Effector memory CD8-positive, alpha-beta T cell (primary cell): ENCODE results near the gene IARS2.
"Not testable (repeated sequence)": the region's sequence is repeated elsewhere in the genome, so short reads cannot be mapped to it uniquely, and the experiment has no call there.

Source experiments
- ATAC-seq: fragments of 150-1000 bp; cut with Tn5 transposase; replicated peaks from 2 replicates; pipeline ENCODE4 v1.10.0; 2021; ENCODE audit warnings: mild to moderate bottlenecking, moderate library complexity
- DNase-seq, 3 experiments: peaks; one replicate each; pipeline ENCODE4 v3.0.0; 2021
- H3K27ac Mint-ChIP-seq, 2 donors: one replicate each; pipeline ENCODE4 v1.8.0; 2022; ENCODE audit warnings: mild to moderate bottlenecking in 2 of 2, mixed read lengths in 2 of 2, moderate library complexity in 2 of 2
- H3K27me3 Mint-ChIP-seq, 2 donors: one replicate each; pipeline ENCODE4 v1.8.0; 2022; ENCODE audit warnings: mixed read lengths in 2 of 2
- H3K36me3 Mint-ChIP-seq: one replicate; pipeline ENCODE4 v1.8.0; 2022; ENCODE audit warnings: mild to moderate bottlenecking, moderate library complexity, mixed read lengths; ENCODE audit not compliant: insufficient read depth
- H3K4me1 Mint-ChIP-seq, 2 donors: one replicate each; pipeline ENCODE4 v1.8.0; 2022; ENCODE audit warnings: low read depth in 2 of 2, mixed read lengths in 2 of 2
- H3K4me3 Mint-ChIP-seq, 2 donors: one replicate each; pipeline ENCODE4 v1.8.0; 2022; ENCODE audit warnings: mild to moderate bottlenecking in 2 of 2, mixed read lengths in 2 of 2, moderate library complexity in 2 of 2
- H3K9me3 Mint-ChIP-seq, 2 donors: one replicate each; pipeline ENCODE4 v1.8.0; 2022; ENCODE audit warnings: mixed read lengths in 2 of 2

IARS2 gene

GRCh38 chr1:220160027-220160426 is 66.1 kb downstream of the IARS2 start:
- Mint-ChIP-seq H3K27ac (no peak overlapping the region), H3K36me3 (peaks cover 21% of the 10 kb centered on the region), H3K4me3 (no peak overlapping the region), H3K4me1 (peaks cover 13 to 20% of the 10 kb centered on the region in 2 donors), H3K9me3 (no peaks in the 10 kb centered on the region), H3K27me3 (no peaks in the 10 kb centered on the region)
- ATAC-seq (no peak), DNase-seq (no peak)

- Mint-ChIP-seq H3K27ac (no peak overlapping the region), H3K9me3 (no peaks in the 10 kb centered on the region), H3K4me3 (no peak overlapping the region), H3K27me3 (no peaks in the 10 kb centered on the region), H3K4me1 (no peaks in the 10 kb centered on the region), H3K36me3 (peaks cover 31% of the 10 kb centered on the region)
- ATAC-seq = no peak
- no peak for DNase-seq
Measured at GRCh38 chr1:220164116-220164515, 70.2 kb downstream of the IARS2 start.

- H3K27ac Mint-ChIP-seq = no peak overlapping the region
- no peaks in the 10 kb centered on the region for H3K27me3 Mint-ChIP-seq
- ATAC-seq (no peak), DNase-seq (no peak)
- H3K36me3 Mint-ChIP-seq = peaks cover 35% of the 10 kb centered on the region
- no peaks in the 10 kb centered on the region for H3K4me1 Mint-ChIP-seq
- no peak overlapping the region for H3K4me3 Mint-ChIP-seq
- no peaks in the 10 kb centered on the region for H3K9me3 Mint-ChIP-seq
Measured at GRCh38 chr1:220164517-220164916, 70.6 kb downstream of the IARS2 start.

- no peaks in the 10 kb centered on the region for H3K4me1 Mint-ChIP-seq
- H3K4me3 Mint-ChIP-seq = no peak overlapping the region
- H3K9me3 Mint-ChIP-seq = no peaks in the 10 kb centered on the region
- no peak overlapping the region for H3K27ac Mint-ChIP-seq
- H3K27me3 Mint-ChIP-seq = no peaks in the 10 kb centered on the region
- no peak for ATAC-seq
- H3K36me3 Mint-ChIP-seq = peaks cover 44% of the 10 kb centered on the region
- DNase-seq = no peak
Measured at GRCh38 chr1:220166853-220167252, 72.9 kb downstream of the IARS2 start.

- not testable (repeated sequence) for H3K4me3 Mint-ChIP-seq, ATAC-seq, H3K27ac Mint-ChIP-seq, DNase-seq, H3K4me1 Mint-ChIP-seq, H3K9me3 Mint-ChIP-seq, H3K27me3 Mint-ChIP-seq
- peaks cover 49% of the 10 kb centered on the region for H3K36me3 Mint-ChIP-seq
Measured at GRCh38 chr1:220169887-220170286, 76.0 kb downstream of the IARS2 start.

GRCh38 chr1:220170836-220171526 is 77.0 kb downstream of the IARS2 start:
- Mint-ChIP-seq H3K4me1 (peaks cover 0 to 9% of the 10 kb centered on the region in 2 donors), H3K27ac (no peak overlapping the region), H3K4me3 (no peak overlapping the region), H3K9me3 (no peaks in the 10 kb centered on the region), H3K36me3 (peaks cover 45% of the 10 kb centered on the region), H3K27me3 (no peaks in the 10 kb centered on the region)
- ATAC-seq = no peak
- DNase-seq = no peak

- ATAC-seq (no peak), DNase-seq (no peak)
- Mint-ChIP-seq H3K9me3 (no peaks in the 10 kb centered on the region), H3K27me3 (no peaks in the 10 kb centered on the region), H3K4me1 (peaks cover 4 to 23% of the 10 kb centered on the region in 2 donors), H3K27ac (peak overlapping the region in 1 of 2 donors; percentile 59), H3K4me3 (no peak overlapping the region), H3K36me3 (peaks cover 54% of the 10 kb centered on the region)
Measured at GRCh38 chr1:220176540-220176939, 82.6 kb downstream of the IARS2 start.

GRCh38 chr1:220182111-220182510 is 88.2 kb downstream of the IARS2 start:
- H3K27me3 Mint-ChIP-seq = no peaks in the 10 kb centered on the region
- H3K36me3 Mint-ChIP-seq = peaks cover 62% of the 10 kb centered on the region
- no peak for ATAC-seq
- no peak for DNase-seq
- peaks cover 0 to 9% of the 10 kb centered on the region in 2 donors for H3K4me1 Mint-ChIP-seq
- no peak overlapping the region for H3K4me3 Mint-ChIP-seq
- H3K9me3 Mint-ChIP-seq = no peaks in the 10 kb centered on the region
- peak overlapping the region in 1 of 2 donors; percentile 38 for H3K27ac Mint-ChIP-seq

GRCh38 chr1:220182656-220183055 is 88.7 kb downstream of the IARS2 start:
- no peak overlapping the region for H3K27ac Mint-ChIP-seq

GRCh38 chr1:220184506-220184905 is 90.6 kb downstream of the IARS2 start:
- peak overlapping the region in 1 of 2 donors; percentile 49 for H3K27ac Mint-ChIP-seq
- DNase-seq = no peak
- no peaks in the 10 kb centered on the region for H3K27me3 Mint-ChIP-seq
- H3K9me3 Mint-ChIP-seq = no peaks in the 10 kb centered on the region
- H3K36me3 Mint-ChIP-seq = peaks cover 63% of the 10 kb centered on the region
- H3K4me3 Mint-ChIP-seq = no peak overlapping the region
- H3K4me1 Mint-ChIP-seq = no peaks in the 10 kb centered on the region
- no peak for ATAC-seq

More at GRCh38 chr1:220182656-220183055, 88.7 kb downstream of the IARS2 start:
- ATAC-seq (no peak), DNase-seq (no peak)
- peaks cover 62% of the 10 kb centered on the region for H3K36me3 Mint-ChIP-seq
- no peak overlapping the region for H3K4me3 Mint-ChIP-seq
- no peaks in the 10 kb centered on the region for H3K27me3 Mint-ChIP-seq
- no peaks in the 10 kb centered on the region for H3K9me3 Mint-ChIP-seq
- peaks cover 0 to 6% of the 10 kb centered on the region in 2 donors for H3K4me1 Mint-ChIP-seq

- H3K27me3 Mint-ChIP-seq = no peaks in the 10 kb centered on the region
- no peak overlapping the region for H3K27ac Mint-ChIP-seq
- no peak for DNase-seq
- ATAC-seq = no peak
- H3K36me3 Mint-ChIP-seq = peaks cover 52% of the 10 kb centered on the region
- H3K9me3 Mint-ChIP-seq = no peaks in the 10 kb centered on the region
- no peaks in the 10 kb centered on the region for H3K4me1 Mint-ChIP-seq
- no peak overlapping the region for H3K4me3 Mint-ChIP-seq
Measured at GRCh38 chr1:220186752-220187151, 92.8 kb downstream of the IARS2 start.

- no peak overlapping the region for H3K4me3 Mint-ChIP-seq
- ATAC-seq (no peak), DNase-seq (no peak)
- no peaks in the 10 kb centered on the region for H3K4me1 Mint-ChIP-seq
- no peaks in the 10 kb centered on the region for H3K9me3 Mint-ChIP-seq
- peaks cover 36% of the 10 kb centered on the region for H3K36me3 Mint-ChIP-seq
- H3K27ac Mint-ChIP-seq = no peak overlapping the region
- no peaks in the 10 kb centered on the region for H3K27me3 Mint-ChIP-seq
Measured at GRCh38 chr1:220188538-220188937, 94.6 kb downstream of the IARS2 start.

GRCh38 chr1:220189750-220190347 is 95.9 kb downstream of the IARS2 start:
- DNase-seq (no peak), ATAC-seq (no peak)
- H3K27me3 Mint-ChIP-seq = no peaks in the 10 kb centered on the region
- no peaks in the 10 kb centered on the region for H3K9me3 Mint-ChIP-seq
- no peak overlapping the region for H3K4me3 Mint-ChIP-seq
- peaks cover 43% of the 10 kb centered on the region for H3K36me3 Mint-ChIP-seq
- H3K27ac Mint-ChIP-seq = no peak overlapping the region
- H3K4me1 Mint-ChIP-seq = no peaks in the 10 kb centered on the region

- ATAC-seq = no peak
- Mint-ChIP-seq H3K4me1 (no peaks in the 10 kb centered on the region), H3K27ac (no peak overlapping the region), H3K4me3 (no peak overlapping the region), H3K36me3 (peaks cover 26% of the 10 kb centered on the region), H3K27me3 (no peaks in the 10 kb centered on the region), H3K9me3 (no peaks in the 10 kb centered on the region)
- no peak for DNase-seq
Measured at GRCh38 chr1:220195701-220196100, 101.8 kb downstream of the IARS2 start.
